Ovary (tissue), 9 donors: ENCODE measurements around the gene AIF1L. TPM values are rescaled to one million over a fixed set of nuclear protein-coding genes. Genes with fewer than 3 reads are reported as not detected.

ENCODE experiments used
- DNase-seq, 5 donors: peaks; one replicate each; pipeline ENCODE4 v3.0.0-alpha.2; 2019 to 2020
- H3K27ac ChIP-seq, 2 donors: fragments of 200-600 bp; one replicate each; pipeline versions ENCODE4 v1.5.1 to v1.8.0; 2019 to 2022
- H3K27me3 ChIP-seq: fragments of 200-600 bp; one replicate; pipeline ENCODE4 v1.8.0; 2022
- H3K36me3 ChIP-seq: fragments of 200-600 bp; sonication (generic); one replicate; pipeline ENCODE4 v1.5.1; 2019
- H3K4me1 ChIP-seq: one replicate; pipeline ENCODE4 v1.8.1; 2013; ENCODE audit warnings: mild to moderate bottlenecking, moderate library complexity; ENCODE audit not compliant: insufficient read depth
- H3K4me3 ChIP-seq: fragments of 200-600 bp; sonication (generic); one replicate; pipeline ENCODE4 v1.5.1; 2017
- H3K9me3 ChIP-seq, 2 donors: fragments of 200-600 bp in 1 of 2; sonication (generic) in 1 of 2; one replicate each; pipeline versions ENCODE4 v1.5.1 to v1.8.1; 2013 to 2019; ENCODE audit warnings: mild to moderate bottlenecking in 1 of 2, moderate library complexity in 1 of 2
- CTCF ChIP-seq, 3 donors: fragments of 450-650 bp in 2 of 3; fragments of 200-600 bp in 1 of 3; IDR thresholded peaks; one replicate each; pipeline versions ENCODE4 v1.5.1 to v1.8.0; 2016 to 2022; ENCODE audit warnings: antibody characterized with exemption in 3 of 3, mild to moderate bottlenecking in 1 of 3
- EP300 ChIP-seq: sonication (generic); formaldehyde crosslinking; IDR thresholded peaks from one replicate; pipeline ENCODE4 v1.6.1; 2017; ENCODE audit warnings: antibody characterized with exemption
- POLR2A ChIP-seq: fragments of 450-650 bp; IDR thresholded peaks from one replicate; pipeline ENCODE4 v1.6.1; 2017; ENCODE audit warnings: antibody characterized with exemption, mild to moderate bottlenecking, moderate library complexity
- WGBS, 3 donors: extraction: QIAGEN DNeasy Blood & Tissue Kit in 1 of 3; methylation state at CpG; one replicate each; pipeline versions ENCODE4 v1.1.5 to v1.1.7; 2013 to 2017; 5-methylcytosine and 5-hydroxymethylcytosine counted together
- intact Hi-C, 4 donors: fragments of 100-400 bp; cut with DNase I; formaldehyde crosslinking; loops; one replicate each; pipeline versions ENCODE4 v1.11.0 to v1.15.1; 2022 to 2023
- polyA plus RNA-seq, 2 donors: library from polyadenylated mRNA; stranded (reverse); fragments of 200-250 nt in 1 of 2; fragments of 350-450 nt in 1 of 2; fragmentation: Illumina TruSeq in 1 of 2; extraction: RNeasy Lipid Tissue Mini Kit (QIAGEN cat#74804) in 1 of 2; gene quantifications; one replicate each; pipeline ENCODE4 v1.2.3, GENCODE V29; 2013 to 2014
- total RNA-seq, 7 donors: library from RNA; depleted of rRNA in 2 of 7; stranded (reverse); fragments of >200 nt in 2 of 7; fragmentation: NEBNext Ultra II Directional in 3 of 7; extraction: Animal tissue kit (Norgen Biotek cat#: 25700) in 3 of 7; gene quantifications; one replicate each; pipeline versions ENCODE4 v1.1.0 to v1.2.4, GENCODE V29; 2016 to 2023
- donor health status: DM: no; HTN: no; CAD: no; lungs with moderate emphysema.
- donor health status: DM: no; HTN: no; CAD: no.
- donor health status: Bipolar disorder and iron deficiency.
- donor health status: DM: yes; HTN: yes; CAD: no.
- donor health status: DM: no; HTN: no; CAD: no.
- donor health status: DM: yes; HTN: yes; CAD: no.

Gene AIF1L
- total and polyA plus RNA-seq, 9 donors = 2.4 to 35.6 (median 6.3) TPM

- no peak for TF ChIP-seq CTCF (IDR thresholded peaks at IDR 0.05)
- TF ChIP-seq POLR2A = no peak
- no peak for TF ChIP-seq EP300
- Histone ChIP-seq H3K27ac (no peak overlapping the region), H3K9me3 (no peaks in the 10 kb centered on the region), H3K36me3 (no peaks in the 10 kb centered on the region), H3K4me1 (no peaks in the 10 kb centered on the region), H3K27me3 (no peaks in the 10 kb centered on the region), H3K4me3 (no peak overlapping the region)
- DNase-seq = no peak
- 82 to 90% (median 88%) methylated on average over 14 of the region's 14 CpGs for WGBS, 3 donors
- intact Hi-C loops = loop anchor here in 2 of 4 donors (2.0 to 5.0 kb wide), 2 partner anchors 275 to 280 kb away; no protein-coding TSS in a partner anchor
Observed at GRCh38 chr9:131056781-131057506, 39.4 kb upstream of the AIF1L start.

- 67 to 80% (median 68%) methylated on average over 20 to 21 of the region's 21 CpGs for WGBS, 3 donors
Observed at GRCh38 chr9:131060900-131061630, 35.3 kb upstream of the AIF1L start.

GRCh38 chr9:131062969-131063368, 33.4 kb upstream of the AIF1L start:
- H3K27me3 ChIP-seq = no peaks in the 10 kb centered on the region
- intact Hi-C loops = loop anchor here in 2 of 4 donors (5.0 to 10.0 kb wide), 2 partner anchors 272 to 274 kb away; no protein-coding TSS in a partner anchor
- H3K36me3 ChIP-seq = no peaks in the 10 kb centered on the region
- H3K9me3 ChIP-seq = no peaks in the 10 kb centered on the region
- H3K27ac ChIP-seq = no peak overlapping the region
- H3K4me1 ChIP-seq = no peaks in the 10 kb centered on the region
- WGBS, 3 donors = 64 to 69% (median 67%) methylated on average over 9 of the region's 9 CpGs
- no peak overlapping the region for H3K4me3 ChIP-seq
- no peak for DNase-seq
- TF ChIP-seq CTCF (IDR thresholded peaks at IDR 0.05) = no peak
- TF ChIP-seq EP300 = no peak
- TF ChIP-seq POLR2A = no peak

More at GRCh38 chr9:131060900-131061630, 35.3 kb upstream of the AIF1L start:
- TF ChIP-seq EP300 (no peak), POLR2A (no peak), CTCF (IDR thresholded peaks at IDR 0.05) (no peak)
- Histone ChIP-seq H3K27me3 (no peaks in the 10 kb centered on the region), H3K27ac (no peak overlapping the region), H3K36me3 (no peaks in the 10 kb centered on the region), H3K4me3 (no peak overlapping the region), H3K4me1 (no peaks in the 10 kb centered on the region), H3K9me3 (no peaks in the 10 kb centered on the region)
- no peak for DNase-seq
- intact Hi-C loops = loop anchor here in 2 of 4 donors (5.0 to 10.0 kb wide), 2 partner anchors 274 to 276 kb away; no protein-coding TSS in a partner anchor

- DNase-seq = no peak
- no peaks in the 10 kb centered on the region for H3K4me1 ChIP-seq
- H3K27ac ChIP-seq = no peak overlapping the region
- H3K27me3 ChIP-seq = no peaks in the 10 kb centered on the region
- TF ChIP-seq POLR2A (no peak), CTCF (IDR thresholded peaks at IDR 0.05) (no peak), EP300 (no peak)
- no peaks in the 10 kb centered on the region for H3K9me3 ChIP-seq
- H3K36me3 ChIP-seq = no peaks in the 10 kb centered on the region
- intact Hi-C loops = loop anchor here in 1 of 4 donors (10.0 kb wide), 1 partner anchor 269 kb away; no protein-coding TSS in a partner anchor
- H3K4me3 ChIP-seq = no peak overlapping the region
- 91 to 95% (median 95%) methylated on average over 7 of the region's 7 CpGs for WGBS, 3 donors
Observed at GRCh38 chr9:131065599-131065998, 30.7 kb upstream of the AIF1L start.
